HG03175 (cell line): ENCODE results near the gene MYH7B.

Experiments used
- ATAC-seq: cut with Tn5 transposase; IDR thresholded peaks from one replicate; pipeline ENCODE4 v1.9.1; 2021; ENCODE audit warnings: mild to moderate bottlenecking, moderate library complexity; ENCODE audit not compliant: unreplicated experiment

The MYH7B gene

GRCh38 chr20:34974246-34974645 is 18.6 kb downstream of the MYH7B start:
- ATAC-seq = no peak

DNA sequence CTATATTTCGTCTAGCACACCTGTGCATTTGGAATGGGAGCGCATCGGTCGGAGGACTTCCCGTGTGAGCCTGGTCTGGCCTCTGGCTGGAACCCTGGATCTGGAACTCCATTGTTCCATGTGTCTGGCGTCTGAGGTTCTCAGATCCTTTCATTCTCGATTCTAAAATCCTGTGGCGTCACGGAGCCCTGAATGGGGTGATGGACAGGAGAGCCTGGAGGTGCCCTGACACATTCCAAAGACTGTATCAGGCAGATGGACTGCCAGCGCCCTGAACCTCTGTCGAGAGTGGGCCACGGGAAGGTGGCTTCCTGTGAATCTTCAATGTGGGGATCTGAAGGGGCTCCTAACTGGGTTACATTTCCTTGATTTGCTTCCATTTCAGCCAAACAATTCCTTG is 20.6 kb downstream of the MYH7B start:
- ATAC-seq = no peak

- ATAC-seq = no peak
Observed at GRCh38 chr20:34977365-34978091, 21.9 kb downstream of the MYH7B start.

- no peak for ATAC-seq
Observed at GRCh38 chr20:34978092-34978744, 22.6 kb downstream of the MYH7B start.

DNA sequence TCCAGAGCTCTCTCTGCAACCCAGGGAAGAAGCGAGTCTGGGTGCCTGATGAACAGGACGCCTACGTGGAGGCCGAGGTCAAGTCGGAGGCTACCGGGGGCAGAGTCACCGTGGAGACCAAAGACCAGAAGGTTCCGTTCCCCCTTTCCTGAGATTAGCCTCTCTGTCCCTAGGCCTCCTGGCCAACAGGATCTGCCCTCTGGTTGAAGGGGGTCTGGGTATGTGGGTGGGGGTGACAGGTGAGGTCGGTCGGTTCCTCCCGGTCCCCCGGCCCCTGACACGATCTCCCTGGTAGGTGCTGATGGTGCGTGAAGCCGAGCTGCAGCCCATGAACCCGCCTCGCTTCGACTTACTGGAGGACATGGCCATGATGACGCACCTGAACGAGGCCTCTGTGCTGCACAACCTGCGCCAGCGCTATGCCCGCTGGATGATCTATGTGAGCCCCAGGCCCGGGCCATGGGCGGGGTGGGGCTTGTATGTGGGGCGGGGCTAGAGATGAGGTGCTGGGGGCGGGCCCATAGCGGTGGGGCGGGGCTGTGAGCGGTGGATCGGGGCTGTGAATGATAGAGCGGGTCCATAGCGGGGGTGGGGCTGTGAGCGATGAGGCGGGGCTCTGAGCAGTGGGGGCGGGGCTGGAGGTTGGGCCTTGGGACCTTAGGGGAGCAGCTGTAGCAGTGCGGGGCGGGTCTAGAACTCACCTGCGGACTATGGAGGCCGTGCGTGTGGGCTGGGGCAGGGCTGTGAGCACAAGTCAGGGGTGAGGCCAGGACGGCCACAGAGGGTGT is 23.9 kb downstream of the MYH7B start:
- no peak for ATAC-seq

DNA sequence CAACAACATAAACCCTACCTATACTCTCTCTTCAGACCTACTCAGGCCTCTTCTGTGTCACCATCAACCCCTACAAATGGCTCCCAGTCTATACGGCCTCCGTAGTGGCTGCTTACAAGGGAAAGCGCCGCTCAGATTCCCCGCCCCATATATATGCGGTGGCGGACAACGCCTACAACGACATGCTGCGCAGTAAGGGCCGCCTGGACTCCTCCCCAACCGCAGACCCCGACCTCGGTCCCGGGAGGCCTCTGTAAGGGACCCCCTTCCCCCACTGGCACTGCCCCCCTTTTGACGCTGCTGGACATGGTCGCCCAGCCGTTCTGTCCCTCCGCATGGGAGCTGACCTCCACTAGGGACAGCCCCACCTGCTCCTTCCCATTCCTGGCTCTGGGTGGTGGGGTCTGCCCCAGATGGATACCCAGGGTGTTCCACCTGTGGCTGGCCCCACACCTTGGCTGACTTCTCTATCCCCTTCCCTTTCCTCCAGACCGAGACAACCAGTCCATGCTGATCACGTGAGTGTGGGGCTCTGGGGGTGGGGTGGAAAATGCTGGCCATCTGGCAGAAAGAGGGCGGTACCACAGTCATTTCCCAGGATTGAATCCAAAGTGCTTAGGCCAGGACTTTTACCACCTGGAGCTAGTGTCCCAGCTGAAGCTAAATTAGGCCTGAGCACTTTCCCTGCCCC is 25.0 kb downstream of the MYH7B start:
- no peak for ATAC-seq

- ATAC-seq = no peak
Observed at GRCh38 chr20:34982270-34983088, 26.8 kb downstream of the MYH7B start.

- ATAC-seq = no peak
Observed at GRCh38 chr20:34983089-34983820, 27.6 kb downstream of the MYH7B start.

GRCh38 chr20:34983995-34984735 is 28.5 kb downstream of the MYH7B start:
- no peak for ATAC-seq

DNA sequence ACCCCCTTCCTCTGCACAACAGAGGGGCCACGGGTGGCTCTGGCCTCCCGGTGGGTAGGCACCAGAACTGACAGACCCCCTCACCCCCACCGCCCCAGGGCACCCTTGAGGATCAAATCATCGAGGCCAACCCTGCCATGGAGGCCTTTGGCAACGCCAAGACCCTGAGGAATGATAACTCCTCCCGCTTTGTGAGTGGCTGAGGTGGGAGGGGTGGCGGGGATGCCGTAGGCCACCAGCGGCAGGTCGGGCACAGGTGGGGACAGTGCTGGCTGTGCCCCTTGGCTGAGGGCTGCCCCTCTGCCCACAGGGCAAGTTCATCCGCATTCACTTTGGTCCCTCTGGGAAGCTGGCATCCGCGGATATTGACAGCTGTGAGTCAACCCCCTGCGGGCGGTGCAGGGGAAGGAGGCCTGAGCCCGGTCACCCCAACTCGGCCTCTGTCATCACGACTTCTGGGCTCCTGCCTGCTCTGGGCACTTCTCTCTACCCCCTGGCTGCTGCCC is 29.1 kb downstream of the MYH7B start:
- no peak for ATAC-seq

GRCh38 chr20:34985461-34986310 is 30.0 kb downstream of the MYH7B start:
- no peak for ATAC-seq

DNA sequence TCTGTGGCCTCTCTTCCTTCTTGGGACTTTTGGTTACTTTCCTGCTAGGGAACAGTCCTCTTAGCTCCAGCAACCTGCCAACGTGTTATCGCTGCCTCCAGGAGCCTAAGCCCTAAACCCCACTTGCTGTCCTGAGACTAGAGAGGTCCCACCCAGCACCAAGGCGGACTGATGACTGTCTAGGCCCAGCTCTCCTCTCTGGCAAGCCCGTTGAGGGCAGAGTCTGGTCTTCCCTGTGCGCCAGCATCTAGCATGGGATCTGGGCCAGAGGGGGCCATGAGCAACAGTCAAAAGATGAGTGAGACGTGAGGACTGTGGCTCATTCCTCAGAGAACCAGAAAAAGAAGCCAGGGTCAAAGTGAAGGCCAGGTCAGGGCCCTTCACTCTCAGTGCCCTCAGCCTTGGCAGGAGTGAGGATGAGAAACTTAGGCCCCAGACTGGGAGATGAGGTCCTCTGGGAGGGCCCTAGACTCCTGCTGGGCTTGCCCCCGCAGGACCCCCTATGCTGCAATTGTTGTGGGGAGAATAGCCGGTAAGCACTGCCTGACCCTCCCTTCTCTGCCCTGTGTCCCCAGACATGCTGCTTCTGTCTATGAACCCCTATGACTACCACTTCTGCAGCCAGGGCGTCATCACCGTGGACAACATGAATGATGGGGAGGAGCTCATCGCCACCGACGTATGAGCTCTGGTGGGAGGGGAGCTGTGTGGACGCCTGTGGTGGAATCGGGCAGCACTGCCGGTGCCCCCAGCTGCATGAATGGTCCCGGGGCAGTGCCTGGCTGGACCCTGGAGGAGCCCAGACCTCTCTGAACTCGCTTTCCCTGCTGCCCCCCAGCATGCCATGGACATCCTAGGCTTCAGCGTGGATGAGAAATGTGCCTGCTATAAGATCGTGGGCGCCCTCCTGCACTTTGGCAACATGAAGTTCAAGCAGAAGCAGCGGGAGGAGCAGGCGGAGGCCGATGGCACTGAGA is 30.9 kb downstream of the MYH7B start:
- no peak for ATAC-seq

GRCh38 chr20:34987288-34988190 is 31.9 kb downstream of the MYH7B start:
- ATAC-seq = no peak

GRCh38 chr20:34988191-34988540 is 32.5 kb downstream of the MYH7B start:
- no peak for ATAC-seq

DNA sequence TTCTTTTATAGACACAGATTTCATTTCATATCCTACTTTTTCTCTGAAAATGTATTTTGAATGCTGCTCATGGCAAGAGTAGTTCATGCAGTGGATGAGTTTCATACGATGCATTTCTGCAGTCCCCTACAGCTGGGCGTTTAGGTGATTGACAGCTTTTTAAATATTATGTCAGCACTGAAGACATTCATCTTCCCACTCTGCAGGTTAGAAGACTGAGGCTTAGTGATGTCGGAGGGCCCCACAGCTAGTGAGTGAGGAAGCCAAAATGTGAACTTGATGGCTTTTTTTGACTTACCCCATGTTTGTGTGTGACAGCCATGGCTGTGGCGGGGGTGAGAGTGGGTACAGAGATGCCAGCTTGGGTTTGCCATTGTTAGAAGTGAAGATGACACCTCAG is 33.5 kb downstream of the MYH7B start:
- no peak for ATAC-seq

DNA sequence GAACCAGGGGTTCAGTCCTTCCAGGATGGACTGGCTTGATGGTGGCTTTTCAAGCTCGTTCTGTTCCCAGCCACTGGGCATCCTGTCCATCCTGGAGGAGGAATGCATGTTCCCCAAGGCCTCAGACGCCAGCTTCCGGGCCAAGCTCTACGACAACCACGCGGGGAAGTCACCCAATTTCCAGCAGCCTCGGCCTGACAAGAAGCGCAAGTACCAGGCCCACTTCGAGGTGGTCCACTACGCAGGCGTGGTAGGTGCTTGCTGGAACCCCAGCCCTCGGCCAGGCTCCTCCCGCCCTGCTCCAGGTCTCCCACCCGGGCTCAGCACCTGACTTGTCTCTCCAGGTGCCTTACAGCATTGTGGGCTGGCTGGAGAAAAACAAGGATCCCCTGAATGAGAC is 34.0 kb downstream of the MYH7B start:
- ATAC-seq = no peak
